Measurements from ENCODE around the gene GABRR2.

DNA sequence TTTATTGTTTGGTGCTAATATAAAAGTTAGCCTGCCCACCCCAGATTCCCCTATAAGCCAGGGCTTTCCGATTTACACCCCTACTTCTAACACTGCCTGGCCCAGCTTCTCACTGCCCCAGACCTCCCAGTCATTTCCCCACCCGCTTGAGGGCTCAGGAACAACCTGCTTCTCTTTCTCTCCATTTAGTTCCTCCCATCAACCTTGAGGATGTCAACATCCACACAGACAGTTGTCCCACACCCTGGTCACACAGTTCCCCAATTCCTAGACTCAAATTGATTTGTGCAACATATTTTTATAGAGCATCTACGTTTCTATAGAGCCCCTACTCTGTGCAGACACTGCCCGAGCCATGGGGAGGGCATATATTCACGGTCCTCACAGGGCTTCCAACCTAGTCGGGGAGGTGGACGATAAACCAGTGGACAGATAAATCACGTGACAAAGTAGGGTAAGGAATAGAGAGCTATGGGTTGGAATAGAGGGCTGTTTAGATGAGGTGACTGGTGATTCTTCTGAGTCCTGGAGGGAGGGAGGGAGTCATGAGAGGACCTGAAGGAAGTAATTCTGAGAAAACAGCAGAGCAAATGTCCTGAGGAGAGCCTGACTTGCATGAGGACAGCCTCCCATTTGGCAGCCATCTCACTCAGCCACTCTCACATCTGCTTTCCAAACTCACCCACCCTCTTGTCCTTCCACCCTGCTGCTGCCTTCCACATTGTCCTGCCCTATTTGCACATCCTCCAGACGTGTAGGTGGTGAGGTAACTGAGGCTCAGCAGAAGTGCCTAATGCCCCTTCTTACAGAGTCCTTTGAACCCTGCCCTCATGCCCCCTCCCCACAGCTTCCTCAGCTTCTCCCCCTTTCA, 6.3 kb downstream of the GABRR2 start:
- TF ChIP-seq, protein P1, sequence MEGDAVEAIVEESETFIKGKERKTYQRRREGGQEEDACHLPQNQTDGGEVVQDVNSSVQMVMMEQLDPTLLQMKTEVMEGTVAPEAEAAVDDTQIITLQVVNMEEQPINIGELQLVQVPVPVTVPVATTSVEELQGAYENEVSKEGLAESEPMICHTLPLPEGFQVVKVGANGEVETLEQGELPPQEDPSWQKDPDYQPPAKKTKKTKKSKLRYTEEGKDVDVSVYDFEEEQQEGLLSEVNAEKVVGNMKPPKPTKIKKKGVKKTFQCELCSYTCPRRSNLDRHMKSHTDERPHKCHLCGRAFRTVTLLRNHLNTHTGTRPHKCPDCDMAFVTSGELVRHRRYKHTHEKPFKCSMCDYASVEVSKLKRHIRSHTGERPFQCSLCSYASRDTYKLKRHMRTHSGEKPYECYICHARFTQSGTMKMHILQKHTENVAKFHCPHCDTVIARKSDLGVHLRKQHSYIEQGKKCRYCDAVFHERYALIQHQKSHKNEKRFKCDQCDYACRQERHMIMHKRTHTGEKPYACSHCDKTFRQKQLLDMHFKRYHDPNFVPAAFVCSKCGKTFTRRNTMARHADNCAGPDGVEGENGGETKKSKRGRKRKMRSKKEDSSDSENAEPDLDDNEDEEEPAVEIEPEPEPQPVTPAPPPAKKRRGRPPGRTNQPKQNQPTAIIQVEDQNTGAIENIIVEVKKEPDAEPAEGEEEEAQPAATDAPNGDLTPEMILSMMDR (IDR thresholded peaks at IDR 0.05), result no peak
- TF ChIP-seq POLR2AphosphoS5 (IDR thresholded peaks at IDR 0.05) (no peak), POLR2A (IDR thresholded peaks at IDR 0.05) (no peak), EP300 (IDR thresholded peaks at IDR 0.05) (no peak)
